Omental fat pad (tissue), 4 donors: Measurements from ENCODE around the gene TAS1R3. TPM values are rescaled to one million over a fixed set of nuclear protein-coding genes. Genes with fewer than 3 reads are reported as not detected.
"Not testable (repeated sequence)": the region's sequence is repeated elsewhere in the genome, so short reads cannot be mapped to it uniquely, and the experiment has no call there.

ENCODE experiments used
- ATAC-seq: fragments of 150-250 bp; one replicate; pipeline ENCODE4 v1.9.1; 2016; ENCODE audit warnings: mild to moderate bottlenecking, moderate library complexity; ENCODE audit not compliant: low FRiP score
- DNase-seq: peaks from one replicate; pipeline ENCODE4 v3.0.0-alpha.2; 2019; ENCODE audit warnings: low spot score
- total RNA-seq, 4 donors: library from RNA; depleted of rRNA; stranded (reverse); fragments of >200 nt; gene quantifications; one replicate each; pipeline ENCODE4 v1.1.0, GENCODE V29; 2016
- TF ChIP-seq, protein P1 (sequence below), 3 donors: fragments of 450-650 bp; IDR thresholded peaks; one replicate each; pipeline ENCODE4 v1.5.1; 2016 to 2017; ENCODE audit warnings: antibody characterized with exemption in 3 of 3, mild to moderate bottlenecking in 3 of 3, moderate library complexity in 2 of 3

Gene TAS1R3
- total RNA-seq, 4 donors from 2014 or later = 0.12 to 0.32 (median 0.16) TPM

DNA sequence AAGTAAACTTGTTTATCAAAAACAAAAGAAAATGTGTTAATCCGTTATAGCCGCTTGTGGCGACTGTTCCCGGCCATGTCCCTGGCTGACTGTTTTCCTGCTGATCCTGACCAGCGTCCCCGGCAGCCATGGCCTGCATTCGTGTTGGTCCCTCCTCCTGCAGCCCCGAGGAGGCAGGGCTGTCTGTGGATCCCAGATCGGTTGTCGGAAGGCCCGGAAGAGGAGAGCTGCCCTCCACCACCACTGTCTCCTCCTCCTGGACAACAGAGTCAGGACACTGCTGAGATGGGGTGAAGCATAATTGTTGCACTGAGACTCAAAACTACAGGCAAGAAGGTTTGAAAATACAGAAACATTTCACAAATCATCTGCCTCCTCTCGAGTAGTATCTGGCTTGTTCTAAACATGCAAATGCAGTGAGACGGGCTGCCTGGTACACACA is 30.9 kb downstream of the TAS1R3 start:
- DNase-seq = no peak
- peak; percentile 43 for ATAC-seq
- TF ChIP-seq, protein P1, sequence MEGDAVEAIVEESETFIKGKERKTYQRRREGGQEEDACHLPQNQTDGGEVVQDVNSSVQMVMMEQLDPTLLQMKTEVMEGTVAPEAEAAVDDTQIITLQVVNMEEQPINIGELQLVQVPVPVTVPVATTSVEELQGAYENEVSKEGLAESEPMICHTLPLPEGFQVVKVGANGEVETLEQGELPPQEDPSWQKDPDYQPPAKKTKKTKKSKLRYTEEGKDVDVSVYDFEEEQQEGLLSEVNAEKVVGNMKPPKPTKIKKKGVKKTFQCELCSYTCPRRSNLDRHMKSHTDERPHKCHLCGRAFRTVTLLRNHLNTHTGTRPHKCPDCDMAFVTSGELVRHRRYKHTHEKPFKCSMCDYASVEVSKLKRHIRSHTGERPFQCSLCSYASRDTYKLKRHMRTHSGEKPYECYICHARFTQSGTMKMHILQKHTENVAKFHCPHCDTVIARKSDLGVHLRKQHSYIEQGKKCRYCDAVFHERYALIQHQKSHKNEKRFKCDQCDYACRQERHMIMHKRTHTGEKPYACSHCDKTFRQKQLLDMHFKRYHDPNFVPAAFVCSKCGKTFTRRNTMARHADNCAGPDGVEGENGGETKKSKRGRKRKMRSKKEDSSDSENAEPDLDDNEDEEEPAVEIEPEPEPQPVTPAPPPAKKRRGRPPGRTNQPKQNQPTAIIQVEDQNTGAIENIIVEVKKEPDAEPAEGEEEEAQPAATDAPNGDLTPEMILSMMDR (IDR thresholded peaks at IDR 0.05) = no peak

DNA sequence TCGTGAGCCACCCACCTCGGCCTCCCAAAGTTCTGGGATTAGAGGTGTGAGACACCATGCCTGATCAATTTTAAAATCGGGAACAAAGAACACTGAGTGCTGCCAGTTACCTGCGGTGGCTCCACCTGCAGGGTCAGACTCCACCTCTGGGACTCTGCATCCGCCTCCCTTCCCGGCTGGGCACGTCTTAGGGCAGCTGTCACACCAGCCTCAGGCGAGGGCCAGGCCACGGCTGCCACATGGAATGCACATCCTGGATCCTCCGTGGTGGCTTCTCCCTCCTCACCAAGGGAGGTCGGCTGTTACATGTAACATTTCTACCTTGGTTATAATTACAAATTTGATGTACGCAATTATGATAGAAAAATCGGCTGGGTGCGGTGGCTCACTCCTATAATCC is 33.2 kb downstream of the TAS1R3 start:
- DNase-seq (no peak), ATAC-seq (no peak)
- TF ChIP-seq, protein P1 (IDR thresholded peaks at IDR 0.05) = no peak

DNA sequence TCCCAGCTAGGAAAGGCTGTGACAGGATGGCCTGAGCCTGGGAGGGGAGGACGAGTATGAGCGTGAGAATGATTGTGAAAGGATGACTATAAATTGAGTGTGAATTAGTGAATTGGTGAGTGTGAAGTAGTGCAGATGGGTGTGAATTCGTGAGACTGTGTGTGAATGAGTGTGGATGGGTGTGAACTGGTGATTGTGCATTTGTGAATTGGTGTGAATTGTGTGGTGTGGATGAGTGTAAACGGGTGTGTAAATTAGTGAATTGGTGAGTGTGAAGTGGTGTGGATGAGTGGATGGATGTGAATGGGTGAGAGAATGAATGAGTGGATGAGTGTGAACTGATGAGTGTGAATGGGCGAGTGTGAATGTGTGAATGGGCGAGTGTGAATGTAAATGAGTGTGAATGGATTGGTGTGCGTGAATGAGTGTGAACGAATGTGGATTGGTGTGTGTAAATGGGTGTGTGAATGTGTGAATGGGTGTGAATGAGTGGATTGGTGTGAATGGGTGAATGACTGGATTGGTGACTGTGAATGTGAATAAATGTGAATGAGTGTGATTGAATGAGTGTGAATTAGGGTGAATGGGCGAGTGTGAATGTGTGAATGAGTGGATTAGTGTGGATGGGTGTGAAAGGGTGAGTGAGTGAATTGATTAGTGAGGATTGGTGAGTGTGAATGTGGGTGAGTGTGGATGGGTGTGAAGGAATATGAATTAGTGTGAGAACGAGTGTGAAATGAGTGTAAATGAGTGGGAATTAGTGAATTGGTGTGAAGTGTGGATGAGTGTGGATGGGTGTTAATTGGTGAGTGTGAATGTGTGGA is 35.0 kb downstream of the TAS1R3 start:
- DNase-seq (no peak), ATAC-seq (no peak)
- TF ChIP-seq, protein P1 (IDR thresholded peaks at IDR 0.05) = no peak

DNA sequence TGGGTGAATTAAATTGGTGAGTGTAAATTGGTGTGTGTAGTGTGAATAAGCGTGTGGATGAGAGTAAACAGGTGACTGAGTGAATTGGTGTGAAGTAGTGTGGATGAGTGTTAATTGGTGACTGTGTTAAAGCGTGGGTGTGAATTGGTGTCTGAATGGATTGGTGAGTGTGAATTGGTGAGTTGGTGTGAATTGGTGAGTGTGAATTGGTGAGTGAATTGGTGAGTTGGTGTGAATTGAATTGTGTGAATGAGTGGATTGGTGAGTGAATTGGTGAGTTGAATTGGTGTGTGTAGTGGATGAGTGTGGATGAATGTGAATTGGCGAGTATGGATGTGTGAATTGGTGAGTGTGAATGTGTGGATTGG is 35.6 kb downstream of the TAS1R3 start:
- TF ChIP-seq, protein P1 (IDR thresholded peaks at IDR 0.05) = no peak
- no peak for DNase-seq
- no peak for ATAC-seq

DNA sequence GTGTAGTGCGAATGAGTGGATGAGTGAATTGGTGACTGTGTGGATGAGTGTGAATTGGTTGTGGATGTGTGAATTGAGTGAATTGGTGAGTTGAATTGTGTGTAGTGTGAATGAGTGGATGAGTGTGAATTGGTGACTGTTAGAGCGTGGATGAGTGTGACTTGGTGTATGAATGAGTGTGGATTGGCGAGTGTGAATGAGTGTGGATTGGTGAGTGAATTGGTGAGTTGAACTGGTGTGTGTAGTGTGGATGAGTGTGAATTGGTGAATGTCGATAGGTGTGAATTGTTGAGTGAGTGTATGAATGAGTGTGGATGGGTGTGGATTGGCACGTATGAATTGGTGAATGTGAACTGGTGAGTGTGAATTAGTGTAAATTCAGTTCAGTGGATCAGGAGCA is 36.2 kb downstream of the TAS1R3 start:
- DNase-seq (no peak), ATAC-seq (no peak)
- TF ChIP-seq, protein P1 (IDR thresholded peaks at IDR 0.05) = no peak

DNA sequence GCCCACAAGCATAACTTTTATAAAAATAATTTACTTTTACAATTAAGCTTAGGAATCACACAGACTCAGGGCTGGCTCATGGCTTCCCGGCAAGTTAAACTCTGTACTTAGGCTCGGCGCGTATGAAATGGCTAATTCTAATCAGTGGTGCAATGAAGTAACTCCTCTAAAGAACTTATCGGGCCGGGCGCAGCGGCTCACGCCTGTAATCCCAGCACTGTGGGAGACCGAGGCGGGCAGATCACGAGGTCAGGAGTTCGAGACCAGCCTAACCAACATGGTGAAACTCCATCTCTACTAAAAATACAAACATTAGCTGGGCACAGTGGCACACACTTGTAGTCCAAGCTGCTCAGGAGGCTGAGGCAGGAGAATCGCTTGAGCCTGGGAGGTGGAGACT is 39.0 kb downstream of the TAS1R3 start:
- not testable (repeated sequence) for DNase-seq, ATAC-seq

DNA sequence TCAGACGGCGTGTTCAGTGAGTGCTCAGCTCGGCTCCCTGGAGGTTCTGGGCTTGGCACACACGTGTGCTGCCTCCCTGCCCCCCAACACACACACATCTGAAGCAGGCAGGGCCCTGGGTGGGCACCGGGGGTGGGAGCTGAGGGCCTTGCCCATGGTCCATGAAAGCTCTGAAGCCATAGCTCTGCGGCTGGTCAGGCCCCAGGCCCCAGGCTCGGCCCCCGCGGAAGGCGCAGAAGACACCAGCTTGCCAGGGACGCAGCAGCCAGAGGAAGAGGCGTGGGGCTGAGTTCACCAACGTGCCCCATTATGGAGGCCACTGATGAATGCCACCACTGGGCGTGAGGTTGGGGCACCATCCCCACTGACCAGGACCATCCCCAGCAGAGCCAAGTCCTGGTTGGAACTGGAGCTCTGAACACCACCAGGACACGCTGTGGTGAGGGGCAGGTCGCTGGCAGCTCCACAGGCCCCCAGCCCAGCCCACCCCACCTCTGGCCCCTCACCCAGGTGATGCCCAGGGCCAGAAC is 39.8 kb downstream of the TAS1R3 start:
- DNase-seq (no peak), ATAC-seq (no peak)
- TF ChIP-seq, protein P1 (IDR thresholded peaks at IDR 0.05) = no peak
